ENCODE results near the gene BBS9.

DNA sequence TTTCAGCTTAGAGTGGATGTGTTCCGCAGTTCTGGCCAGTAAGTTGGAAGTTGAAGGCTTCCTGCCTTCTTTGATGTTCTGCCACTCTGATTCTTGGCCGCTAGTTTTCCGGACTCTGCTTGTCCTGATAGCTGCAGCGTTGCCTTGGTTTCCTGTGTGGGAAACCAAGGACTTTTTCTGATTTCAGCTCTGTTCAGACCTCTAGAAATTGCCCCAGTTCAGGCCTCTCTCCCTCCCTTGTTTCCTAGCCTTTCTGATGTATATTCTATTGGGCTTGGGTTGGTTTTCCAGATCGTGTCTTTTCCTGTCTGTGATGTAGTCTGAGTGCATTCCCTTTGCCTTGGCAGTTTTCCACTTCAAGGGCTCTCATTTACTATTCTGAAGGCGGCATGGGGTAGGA, 318.7 kb downstream of the BBS9 start:
- TF ChIP-seq TAF1 (IDR thresholded peaks at IDR 0.05; ENCODE audit: borderline replicate concordance, low read depth, low read length) (no peak), POLR2AphosphoS5 (IDR thresholded peaks at IDR 0.05; ENCODE audit: low read depth, low read length) (no peak), POLR2A (IDR thresholded peaks at IDR 0.05; ENCODE audit: low read depth, low read length) (no peak)

Data from GM12892 (cell line).